Measurements from ENCODE around the gene TUBB2A. TPM values are rescaled to one million over a fixed set of nuclear protein-coding genes. Genes with fewer than 3 reads are reported as not detected.
"Not testable (repeated sequence)": the region's sequence is repeated elsewhere in the genome, so short reads cannot be mapped to it uniquely, and the experiment has no call there.

TUBB2A gene
- total RNA-seq, 3 donors from 2014 or later (not counting 1 experiment from before 2014, with no cell fraction given) = 9.2 to 13.2 (median 11.4) TPM

DNA sequence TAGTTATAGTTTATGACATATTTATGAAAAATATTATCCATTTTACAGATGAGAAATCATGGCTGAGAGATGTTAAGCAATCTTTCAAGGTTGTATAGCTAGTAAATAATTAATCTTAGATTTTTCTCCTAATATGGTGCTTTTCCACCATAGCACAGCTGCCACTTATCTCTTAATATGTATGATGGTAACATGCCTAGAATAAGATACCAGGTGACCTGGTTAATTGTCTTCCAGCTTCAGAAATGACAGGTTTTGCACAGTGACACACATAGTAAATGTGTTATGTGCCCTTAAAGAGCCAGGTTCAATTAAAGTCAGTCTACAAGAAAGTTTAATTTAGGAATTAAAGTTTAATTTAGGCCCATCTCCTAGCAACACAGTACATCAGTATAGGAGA, 14.8 kb downstream of the TUBB2A start:
- peaks cover 5% of the 10 kb centered on the region for H3K36me3 ChIP-seq (ENCODE audit: control insufficient read depth, insufficient read depth, low read length)
- DNase-seq = no peak
- no peak for ATAC-seq
- H3K27ac ChIP-seq (ENCODE audit: low read length) = no peak overlapping the region
- H3K9me3 ChIP-seq (ENCODE audit: control insufficient read depth, insufficient read depth, low read length) = no peaks in the 10 kb centered on the region
- Mint-ChIP-seq H3K4me3 (no peak overlapping the region), H3K36me3 (peaks cover 11% of the 10 kb centered on the region), H3K9me3 (no peaks in the 10 kb centered on the region), H3K27ac (no peak overlapping the region), H3K27me3 (ENCODE audit: low read depth in 2 of 2) (no peaks in the 10 kb centered on the region), H3K4me1 (no peaks in the 10 kb centered on the region)
- intact Hi-C loops (cut with micrococcal nuclease) = no loop called here
- H3K4me1 ChIP-seq (ENCODE audit: control insufficient read depth, insufficient read depth, low read length) = peaks cover 5% of the 10 kb centered on the region
- no peak overlapping the region for H3K4me3 ChIP-seq (ENCODE audit: low read length)
- TF ChIP-seq, protein P1, sequence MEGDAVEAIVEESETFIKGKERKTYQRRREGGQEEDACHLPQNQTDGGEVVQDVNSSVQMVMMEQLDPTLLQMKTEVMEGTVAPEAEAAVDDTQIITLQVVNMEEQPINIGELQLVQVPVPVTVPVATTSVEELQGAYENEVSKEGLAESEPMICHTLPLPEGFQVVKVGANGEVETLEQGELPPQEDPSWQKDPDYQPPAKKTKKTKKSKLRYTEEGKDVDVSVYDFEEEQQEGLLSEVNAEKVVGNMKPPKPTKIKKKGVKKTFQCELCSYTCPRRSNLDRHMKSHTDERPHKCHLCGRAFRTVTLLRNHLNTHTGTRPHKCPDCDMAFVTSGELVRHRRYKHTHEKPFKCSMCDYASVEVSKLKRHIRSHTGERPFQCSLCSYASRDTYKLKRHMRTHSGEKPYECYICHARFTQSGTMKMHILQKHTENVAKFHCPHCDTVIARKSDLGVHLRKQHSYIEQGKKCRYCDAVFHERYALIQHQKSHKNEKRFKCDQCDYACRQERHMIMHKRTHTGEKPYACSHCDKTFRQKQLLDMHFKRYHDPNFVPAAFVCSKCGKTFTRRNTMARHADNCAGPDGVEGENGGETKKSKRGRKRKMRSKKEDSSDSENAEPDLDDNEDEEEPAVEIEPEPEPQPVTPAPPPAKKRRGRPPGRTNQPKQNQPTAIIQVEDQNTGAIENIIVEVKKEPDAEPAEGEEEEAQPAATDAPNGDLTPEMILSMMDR (IDR thresholded peaks at IDR 0.05) = no peak
- H3K27me3 ChIP-seq (ENCODE audit: control insufficient read depth, insufficient read depth, low read length) = no peaks in the 10 kb centered on the region

DNA sequence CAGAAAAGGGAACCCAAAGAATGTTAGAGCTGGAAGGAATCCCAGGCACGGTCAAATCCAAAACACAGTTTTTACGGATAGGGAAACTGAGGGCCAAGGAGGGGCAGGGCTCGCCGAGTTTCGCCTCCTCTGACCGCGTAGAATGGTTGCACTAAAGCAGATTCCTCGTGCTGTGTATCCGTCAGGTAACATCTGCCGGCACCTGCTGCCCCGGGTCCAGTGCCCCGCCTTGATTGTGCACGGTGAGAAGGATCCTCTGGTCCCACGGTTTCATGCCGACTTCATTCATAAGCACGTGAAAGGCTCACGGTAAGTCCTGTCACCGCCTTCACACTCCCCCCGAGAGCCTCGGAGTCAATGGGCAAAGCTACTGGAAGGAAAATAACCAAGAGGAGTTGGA, 17.1 kb downstream of the TUBB2A start:
- intact Hi-C loops (cut with micrococcal nuclease) = no loop called here
- WGBS (ENCODE audit: insufficient coverage) = 95% methylated on average over 20 of the region's 20 CpGs
- no peak for ATAC-seq
- H3K4me1 ChIP-seq (ENCODE audit: control insufficient read depth, insufficient read depth, low read length) = peaks cover 5% of the 10 kb centered on the region
- no peaks in the 10 kb centered on the region for H3K9me3 ChIP-seq (ENCODE audit: control insufficient read depth, insufficient read depth, low read length)
- Mint-ChIP-seq H3K36me3 (peaks cover 11% of the 10 kb centered on the region), H3K27ac (no peak overlapping the region), H3K4me1 (no peaks in the 10 kb centered on the region), H3K4me3 (no peak overlapping the region), H3K9me3 (no peaks in the 10 kb centered on the region), H3K27me3 (ENCODE audit: low read depth in 2 of 2) (no peaks in the 10 kb centered on the region)
- peaks cover 10% of the 10 kb centered on the region for H3K36me3 ChIP-seq (ENCODE audit: control insufficient read depth, insufficient read depth, low read length)
- no peaks in the 10 kb centered on the region for H3K27me3 ChIP-seq (ENCODE audit: control insufficient read depth, insufficient read depth, low read length)
- DNase-seq = no peak
- TF ChIP-seq, protein P1 (IDR thresholded peaks at IDR 0.05) = no peak
- no peak overlapping the region for H3K27ac ChIP-seq (ENCODE audit: low read length)
- H3K4me3 ChIP-seq (ENCODE audit: low read length) = no peak overlapping the region

DNA sequence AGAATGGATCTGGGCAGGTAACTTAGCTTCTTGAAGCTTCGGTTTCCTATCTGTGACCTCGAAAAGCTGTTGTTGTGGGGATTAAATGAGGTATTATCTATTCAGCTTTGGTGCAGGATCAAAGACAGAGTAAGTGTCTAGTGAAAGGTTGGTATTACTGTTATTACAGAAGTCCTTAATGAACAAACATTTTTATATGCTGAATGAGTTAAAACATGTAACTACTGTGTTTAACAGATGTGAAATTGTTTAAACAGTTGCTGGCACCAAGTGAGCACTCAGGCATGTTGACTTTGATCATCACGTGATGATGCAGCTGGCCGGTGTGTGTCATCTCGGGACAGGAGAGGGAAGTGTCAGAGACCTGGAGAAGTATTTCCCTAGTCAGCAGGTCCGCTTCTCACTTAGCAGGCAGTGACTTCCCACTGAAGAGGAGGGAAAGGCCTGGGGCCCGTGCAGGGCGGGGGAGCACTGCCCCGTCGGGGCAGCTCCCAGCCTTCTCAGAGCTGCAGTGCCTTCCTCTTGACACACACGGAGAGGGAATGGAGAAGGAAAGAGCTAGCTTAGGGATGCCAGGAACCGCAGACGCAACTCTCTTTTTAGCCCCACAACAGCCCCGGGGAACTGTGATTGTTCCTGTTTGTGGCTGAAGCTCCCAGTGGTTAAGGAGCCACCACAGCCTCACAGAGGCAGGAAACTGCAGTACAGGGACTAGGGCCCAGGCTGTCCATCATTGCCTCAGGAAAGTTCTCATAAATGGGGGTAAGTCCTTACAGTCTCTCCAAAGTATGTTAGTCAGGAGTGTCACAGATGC, 18.0 kb downstream of the TUBB2A start:
- Mint-ChIP-seq H3K9me3 (no peaks in the 10 kb centered on the region), H3K27ac (no peak overlapping the region), H3K36me3 (peaks cover 11% of the 10 kb centered on the region), H3K4me1 (no peaks in the 10 kb centered on the region), H3K27me3 (ENCODE audit: low read depth in 2 of 2) (no peaks in the 10 kb centered on the region), H3K4me3 (no peak overlapping the region)
- no peak overlapping the region for H3K27ac ChIP-seq (ENCODE audit: low read length)
- intact Hi-C loops (cut with micrococcal nuclease) = no loop called here
- no peak for DNase-seq
- H3K4me1 ChIP-seq (ENCODE audit: control insufficient read depth, insufficient read depth, low read length) = peaks cover 5% of the 10 kb centered on the region
- peaks cover 10% of the 10 kb centered on the region for H3K36me3 ChIP-seq (ENCODE audit: control insufficient read depth, insufficient read depth, low read length)
- no peak for ATAC-seq
- no peak overlapping the region for H3K4me3 ChIP-seq (ENCODE audit: low read length)
- no peaks in the 10 kb centered on the region for H3K27me3 ChIP-seq (ENCODE audit: control insufficient read depth, insufficient read depth, low read length)
- TF ChIP-seq, protein P1 (IDR thresholded peaks at IDR 0.05) = no peak
- WGBS (ENCODE audit: insufficient coverage) = 39% methylated on average over 14 of the region's 14 CpGs
- H3K9me3 ChIP-seq (ENCODE audit: control insufficient read depth, insufficient read depth, low read length) = no peaks in the 10 kb centered on the region

DNA sequence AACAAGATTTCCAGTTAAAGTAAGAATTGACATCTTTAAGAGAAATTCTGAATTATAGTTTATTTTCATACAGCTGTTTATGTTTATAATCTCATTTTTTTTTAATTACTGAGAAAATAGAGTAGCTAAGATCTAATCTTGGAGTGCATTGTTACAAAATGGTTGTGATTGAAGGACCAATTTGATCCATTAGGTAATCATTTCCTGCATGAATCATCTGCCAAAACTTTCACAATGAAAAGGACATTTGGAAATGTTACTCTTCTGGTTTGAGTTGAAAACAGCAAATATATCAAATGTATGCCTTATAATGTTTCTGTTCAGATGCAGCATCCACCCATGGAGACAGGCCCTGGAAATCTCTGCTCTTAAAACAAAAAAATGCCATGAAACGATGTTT, 19.0 kb downstream of the TUBB2A start:
- H3K36me3 ChIP-seq (ENCODE audit: control insufficient read depth, insufficient read depth, low read length) = peaks cover 10% of the 10 kb centered on the region
- H3K9me3 Mint-ChIP-seq = no peaks in the 10 kb centered on the region
- intact Hi-C loops (cut with micrococcal nuclease) = no loop called here

DNA sequence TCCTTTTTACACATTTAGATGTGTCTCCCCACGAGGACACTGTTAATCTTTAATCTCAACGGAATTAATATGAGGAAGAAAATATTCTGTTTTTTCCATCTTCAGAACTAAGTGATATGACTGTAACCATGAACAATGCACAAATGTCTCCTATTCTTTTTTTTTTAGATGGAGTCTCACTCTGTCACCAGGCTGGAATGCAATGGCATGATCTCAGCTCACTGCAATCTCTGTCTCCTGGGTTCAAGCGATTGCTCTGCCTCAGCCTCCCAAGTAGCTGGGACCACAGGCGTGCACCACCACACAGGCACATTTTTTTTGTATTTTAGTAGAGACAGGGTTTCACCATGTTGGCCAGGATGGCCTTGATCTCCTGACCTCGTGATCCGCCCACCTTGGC, 19.5 kb downstream of the TUBB2A start:
- H3K4me3 Mint-ChIP-seq; H3K4me1 Mint-ChIP-seq; H3K4me3 ChIP-seq (ENCODE audit: low read length); H3K27ac ChIP-seq (ENCODE audit: low read length); ATAC-seq; DNase-seq; H3K36me3 ChIP-seq (ENCODE audit: control insufficient read depth, insufficient read depth, low read length); H3K27me3 ChIP-seq (ENCODE audit: control insufficient read depth, insufficient read depth, low read length); H3K27me3 Mint-ChIP-seq (ENCODE audit: low read depth in 2 of 2); intact Hi-C loops (cut with micrococcal nuclease); H3K27ac Mint-ChIP-seq; H3K9me3 Mint-ChIP-seq; H3K4me1 ChIP-seq (ENCODE audit: control insufficient read depth, insufficient read depth, low read length); H3K9me3 ChIP-seq (ENCODE audit: control insufficient read depth, insufficient read depth, low read length): not testable (repeated sequence)
- 96% methylated on average over 4 of the region's 6 CpGs for WGBS (ENCODE audit: insufficient coverage)
- peaks cover 11% of the 10 kb centered on the region for H3K36me3 Mint-ChIP-seq

More for the DNA sequence above, 19.0 kb downstream of the TUBB2A start:
- Histone ChIP-seq H3K27ac (ENCODE audit: low read length) (no peak overlapping the region), H3K9me3 (ENCODE audit: control insufficient read depth, insufficient read depth, low read length) (no peaks in the 10 kb centered on the region), H3K27me3 (ENCODE audit: control insufficient read depth, insufficient read depth, low read length) (no peaks in the 10 kb centered on the region), H3K4me3 (ENCODE audit: low read length) (no peak overlapping the region), H3K4me1 (ENCODE audit: control insufficient read depth, insufficient read depth, low read length) (peaks cover 5% of the 10 kb centered on the region)
- 91% methylated on average over 1 of the region's 1 CpG for WGBS (ENCODE audit: insufficient coverage)
- Mint-ChIP-seq H3K27me3 (ENCODE audit: low read depth in 2 of 2) (no peaks in the 10 kb centered on the region), H3K4me3 (no peak overlapping the region), H3K36me3 (peaks cover 11% of the 10 kb centered on the region), H3K27ac (no peak overlapping the region), H3K4me1 (no peaks in the 10 kb centered on the region)
- TF ChIP-seq, protein P1 (IDR thresholded peaks at IDR 0.05) = no peak
- no peak for DNase-seq
- ATAC-seq = no peak
